ENCODE measurements around the gene HIPK4. TPM values are rescaled to one million over a fixed set of nuclear protein-coding genes. Genes with fewer than 3 reads are reported as not detected.

The HIPK4 gene
- total and polyA plus RNA-seq, 4 donors, result 0.02 to 0.17 TPM; not detected in 2

- H3K27ac ChIP-seq (ENCODE audit: low read depth in 1 of 2, low read length in 2 of 2), result no peak overlapping the region
- peaks cover 2 to 5% (median 4%) of the 10 kb centered on the region in 4 donors for H3K36me3 ChIP-seq (ENCODE audit: control insufficient read depth in 4 of 4, insufficient read depth in 3 of 4, low read depth in 1 of 4, low read length in 3 of 4)
- no peaks in the 10 kb centered on the region for H3K27me3 ChIP-seq (ENCODE audit: control insufficient read depth in 4 of 4, insufficient read depth in 4 of 4, low read length in 3 of 4)
- no peak overlapping the region for H3K9ac ChIP-seq (ENCODE audit: low read depth in 1 of 2, low read length in 2 of 2)
- no peak for DNase-seq (ENCODE audit: low spot score)
- peaks cover 0 to 13% (median 7%) of the 10 kb centered on the region in 4 donors for H3K4me1 ChIP-seq (ENCODE audit: control insufficient read depth in 4 of 4, insufficient read depth in 4 of 4, low read length in 3 of 4)
- TF ChIP-seq RXRA (IDR thresholded peaks at IDR 0.05) (no peak), RAD21 (IDR thresholded peaks at IDR 0.05) (no peak), EGR1 (IDR thresholded peaks at IDR 0.05; ENCODE audit: low read depth in 2 of 2) (no peak), FOXA2 (IDR thresholded peaks at IDR 0.05) (no peak), HNF4A (conservative IDR thresholded peaks at IDR 0.05) (no peak), JUND (IDR thresholded peaks at IDR 0.05) (no peak), GABPA (IDR thresholded peaks at IDR 0.05 in 1 of 2, conservative IDR thresholded peaks at IDR 0.05 in 1 of 2) (no peak), SP1 (IDR thresholded peaks at IDR 0.05) (no peak), YY1 (IDR thresholded peaks at IDR 0.05) (no peak), HNF4G (IDR thresholded peaks at IDR 0.05) (no peak), FOXA1 (IDR thresholded peaks at IDR 0.05) (no peak), TAF1 (conservative IDR thresholded peaks at IDR 0.05) (no peak)
- TF ChIP-seq, protein P1, sequence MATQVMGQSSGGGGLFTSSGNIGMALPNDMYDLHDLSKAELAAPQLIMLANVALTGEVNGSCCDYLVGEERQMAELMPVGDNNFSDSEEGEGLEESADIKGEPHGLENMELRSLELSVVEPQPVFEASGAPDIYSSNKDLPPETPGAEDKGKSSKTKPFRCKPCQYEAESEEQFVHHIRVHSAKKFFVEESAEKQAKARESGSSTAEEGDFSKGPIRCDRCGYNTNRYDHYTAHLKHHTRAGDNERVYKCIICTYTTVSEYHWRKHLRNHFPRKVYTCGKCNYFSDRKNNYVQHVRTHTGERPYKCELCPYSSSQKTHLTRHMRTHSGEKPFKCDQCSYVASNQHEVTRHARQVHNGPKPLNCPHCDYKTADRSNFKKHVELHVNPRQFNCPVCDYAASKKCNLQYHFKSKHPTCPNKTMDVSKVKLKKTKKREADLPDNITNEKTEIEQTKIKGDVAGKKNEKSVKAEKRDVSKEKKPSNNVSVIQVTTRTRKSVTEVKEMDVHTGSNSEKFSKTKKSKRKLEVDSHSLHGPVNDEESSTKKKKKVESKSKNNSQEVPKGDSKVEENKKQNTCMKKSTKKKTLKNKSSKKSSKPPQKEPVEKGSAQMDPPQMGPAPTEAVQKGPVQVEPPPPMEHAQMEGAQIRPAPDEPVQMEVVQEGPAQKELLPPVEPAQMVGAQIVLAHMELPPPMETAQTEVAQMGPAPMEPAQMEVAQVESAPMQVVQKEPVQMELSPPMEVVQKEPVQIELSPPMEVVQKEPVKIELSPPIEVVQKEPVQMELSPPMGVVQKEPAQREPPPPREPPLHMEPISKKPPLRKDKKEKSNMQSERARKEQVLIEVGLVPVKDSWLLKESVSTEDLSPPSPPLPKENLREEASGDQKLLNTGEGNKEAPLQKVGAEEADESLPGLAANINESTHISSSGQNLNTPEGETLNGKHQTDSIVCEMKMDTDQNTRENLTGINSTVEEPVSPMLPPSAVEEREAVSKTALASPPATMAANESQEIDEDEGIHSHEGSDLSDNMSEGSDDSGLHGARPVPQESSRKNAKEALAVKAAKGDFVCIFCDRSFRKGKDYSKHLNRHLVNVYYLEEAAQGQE (IDR thresholded peaks at IDR 0.05), result no peak
- TF ChIP-seq, protein P2, sequence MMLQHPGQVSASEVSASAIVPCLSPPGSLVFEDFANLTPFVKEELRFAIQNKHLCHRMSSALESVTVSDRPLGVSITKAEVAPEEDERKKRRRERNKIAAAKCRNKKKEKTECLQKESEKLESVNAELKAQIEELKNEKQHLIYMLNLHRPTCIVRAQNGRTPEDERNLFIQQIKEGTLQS (IDR thresholded peaks at IDR 0.05), result no peak
- TF ChIP-seq, protein P3, sequence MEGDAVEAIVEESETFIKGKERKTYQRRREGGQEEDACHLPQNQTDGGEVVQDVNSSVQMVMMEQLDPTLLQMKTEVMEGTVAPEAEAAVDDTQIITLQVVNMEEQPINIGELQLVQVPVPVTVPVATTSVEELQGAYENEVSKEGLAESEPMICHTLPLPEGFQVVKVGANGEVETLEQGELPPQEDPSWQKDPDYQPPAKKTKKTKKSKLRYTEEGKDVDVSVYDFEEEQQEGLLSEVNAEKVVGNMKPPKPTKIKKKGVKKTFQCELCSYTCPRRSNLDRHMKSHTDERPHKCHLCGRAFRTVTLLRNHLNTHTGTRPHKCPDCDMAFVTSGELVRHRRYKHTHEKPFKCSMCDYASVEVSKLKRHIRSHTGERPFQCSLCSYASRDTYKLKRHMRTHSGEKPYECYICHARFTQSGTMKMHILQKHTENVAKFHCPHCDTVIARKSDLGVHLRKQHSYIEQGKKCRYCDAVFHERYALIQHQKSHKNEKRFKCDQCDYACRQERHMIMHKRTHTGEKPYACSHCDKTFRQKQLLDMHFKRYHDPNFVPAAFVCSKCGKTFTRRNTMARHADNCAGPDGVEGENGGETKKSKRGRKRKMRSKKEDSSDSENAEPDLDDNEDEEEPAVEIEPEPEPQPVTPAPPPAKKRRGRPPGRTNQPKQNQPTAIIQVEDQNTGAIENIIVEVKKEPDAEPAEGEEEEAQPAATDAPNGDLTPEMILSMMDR (IDR thresholded peaks at IDR 0.05; ENCODE audit: low read depth, low read length, missing input control), result no peak
- TF ChIP-seq, protein P4, sequence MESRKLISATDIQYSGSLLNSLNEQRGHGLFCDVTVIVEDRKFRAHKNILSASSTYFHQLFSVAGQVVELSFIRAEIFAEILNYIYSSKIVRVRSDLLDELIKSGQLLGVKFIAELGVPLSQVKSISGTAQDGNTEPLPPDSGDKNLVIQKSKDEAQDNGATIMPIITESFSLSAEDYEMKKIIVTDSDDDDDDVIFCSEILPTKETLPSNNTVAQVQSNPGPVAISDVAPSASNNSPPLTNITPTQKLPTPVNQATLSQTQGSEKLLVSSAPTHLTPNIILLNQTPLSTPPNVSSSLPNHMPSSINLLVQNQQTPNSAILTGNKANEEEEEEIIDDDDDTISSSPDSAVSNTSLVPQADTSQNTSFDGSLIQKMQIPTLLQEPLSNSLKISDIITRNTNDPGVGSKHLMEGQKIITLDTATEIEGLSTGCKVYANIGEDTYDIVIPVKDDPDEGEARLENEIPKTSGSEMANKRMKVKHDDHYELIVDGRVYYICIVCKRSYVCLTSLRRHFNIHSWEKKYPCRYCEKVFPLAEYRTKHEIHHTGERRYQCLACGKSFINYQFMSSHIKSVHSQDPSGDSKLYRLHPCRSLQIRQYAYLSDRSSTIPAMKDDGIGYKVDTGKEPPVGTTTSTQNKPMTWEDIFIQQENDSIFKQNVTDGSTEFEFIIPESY (IDR thresholded peaks at IDR 0.05), result no peak
- TF ChIP-seq, protein P5, sequence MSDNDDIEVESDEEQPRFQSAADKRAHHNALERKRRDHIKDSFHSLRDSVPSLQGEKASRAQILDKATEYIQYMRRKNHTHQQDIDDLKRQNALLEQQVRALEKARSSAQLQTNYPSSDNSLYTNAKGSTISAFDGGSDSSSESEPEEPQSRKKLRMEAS (IDR thresholded peaks at IDR 0.05), result no peak
- no peaks in the 10 kb centered on the region for H3K9me3 ChIP-seq (ENCODE audit: control insufficient read depth in 4 of 4, low read length in 3 of 4)
- WGBS, result 86% methylated on average over 5 of the region's 5 CpGs
- no peak overlapping the region for H3K4me3 ChIP-seq (ENCODE audit: low read depth in 1 of 3, low read length in 3 of 3)
Measured at GRCh38 chr19:40419780-40420179, 29.8 kb upstream of the HIPK4 start.

Data from liver (tissue), 9 donors.